GM23338 (cell line): ENCODE results near the gene IGF2R. TPM values are rescaled to one million over a fixed set of nuclear protein-coding genes. Genes with fewer than 3 reads are reported as not detected.
"Not testable (repeated sequence)": the region's sequence is repeated elsewhere in the genome, so short reads cannot be mapped to it uniquely, and the experiment has no call there.

Experiments
- ATAC-seq: fragments of 200-7000 bp; cut with Tn5 transposase; 3 replicates; pipeline ENCODE4 v1.9.1; 2020
- DNase-seq: peaks from one replicate; pipeline ENCODE4 v3.0.0-alpha.2; 2015; ENCODE audit warnings: low spot score
- H2AFZ ChIP-seq: fragments of 200-600 bp; sonication (generic); 2 replicates; pipeline ENCODE4 v1.8.0; 2016; ENCODE audit warnings: antibody characterized with exemption, mild to moderate bottlenecking, moderate library complexity
- H3F3A ChIP-seq: fragments of 200-600 bp; sonication (generic); replicated peaks from 2 replicates; pipeline ENCODE4 v1.8.0; 2017; ENCODE audit warnings: antibody characterized with exemption, mixed run types, low read depth
- H3K27ac ChIP-seq: fragments of 200-600 bp; sonication (generic); 2 replicates; pipeline ENCODE4 v1.6.1; 2016; ENCODE audit warnings: low read depth
- H3K27me3 ChIP-seq: fragments of 200-600 bp; sonication (generic); 2 replicates; pipeline ENCODE4 v1.8.0; 2016; ENCODE audit warnings: mild to moderate bottlenecking, mixed run types, moderate library complexity; ENCODE audit not compliant: insufficient read depth
- H3K36me3 ChIP-seq: fragments of 200-600 bp; sonication (generic); 2 replicates; pipeline ENCODE4 v1.8.0; 2016; ENCODE audit warnings: mild to moderate bottlenecking; ENCODE audit not compliant: insufficient read depth
- H3K4me1 ChIP-seq: fragments of 200-600 bp; sonication (generic); 2 replicates; pipeline ENCODE4 v1.8.0; 2016; ENCODE audit warnings: mild to moderate bottlenecking, moderate library complexity; ENCODE audit not compliant: insufficient read depth
- H3K4me2 ChIP-seq: fragments of 200-600 bp; sonication (generic); 2 replicates; pipeline ENCODE4 v1.7.1; 2017; ENCODE audit warnings: mixed run types
- H3K4me3 ChIP-seq: fragments of 200-600 bp; sonication (generic); 2 replicates; pipeline ENCODE4 v1.6.1; 2016; ENCODE audit warnings: mixed run types
- H3K79me2 ChIP-seq: fragments of 200-600 bp; sonication (generic); replicated peaks from 2 replicates; pipeline ENCODE4 v1.8.0; 2017; ENCODE audit warnings: mild to moderate bottlenecking; ENCODE audit not compliant: insufficient read depth
- H3K9me2 ChIP-seq: fragments of 200-600 bp; sonication (generic); 2 replicates; pipeline ENCODE4 v1.8.0; 2017; ENCODE audit not compliant: insufficient read depth
- H4K20me1 ChIP-seq: fragments of 200-600 bp; sonication (generic); replicated peaks from 2 replicates; pipeline ENCODE4 v1.8.0; 2017; ENCODE audit warnings: mild to moderate bottlenecking; ENCODE audit not compliant: insufficient read depth
- H3K27ac Mint-ChIP-seq: 2 replicates; pipeline ENCODE4 v1.8.0; 2020; ENCODE audit warnings: inconsistent platforms, mild to moderate bottlenecking, moderate library complexity, mixed read lengths
- H3K27me3 Mint-ChIP-seq: 3 replicates; pipeline ENCODE4 v1.8.0; 2022; ENCODE audit warnings: low read depth, mild to moderate bottlenecking, moderate library complexity, mixed read lengths, inconsistent platforms; ENCODE audit not compliant: insufficient read depth, poor library complexity
- H3K36me3 Mint-ChIP-seq: 3 replicates; pipeline ENCODE4 v1.8.0; 2021; ENCODE audit warnings: low read depth, mild to moderate bottlenecking, inconsistent platforms, moderate library complexity, mixed read lengths
- H3K4me1 Mint-ChIP-seq: 3 replicates; pipeline ENCODE4 v1.8.0; 2020; ENCODE audit warnings: mild to moderate bottlenecking, inconsistent platforms, mixed read lengths
- H3K4me3 Mint-ChIP-seq: 3 replicates; pipeline ENCODE4 v1.8.0; 2021; ENCODE audit warnings: moderate library complexity, mild to moderate bottlenecking, inconsistent platforms, mixed read lengths
- H3K9me3 Mint-ChIP-seq: 3 replicates; pipeline ENCODE4 v1.8.0; 2020; ENCODE audit warnings: moderate library complexity, mild to moderate bottlenecking, inconsistent platforms, mixed read lengths
- CREB1 ChIP-seq: fragments of 250-450 bp; sonication (Bioruptor Pico); IDR thresholded peaks from 2 replicates; pipeline ENCODE4 v1.5.0; 2020; ENCODE audit warnings: low read depth, mild to moderate bottlenecking, moderate library complexity
- CTCF ChIP-seq, 2 experiments: fragments of 200-600 bp in 1 of 2; sonication (generic) in 1 of 2; conservative IDR thresholded peaks; 2 replicates each; pipeline versions ENCODE4 v1.5.1 to v1.6.1; 2016 to 2017; ENCODE audit warnings: antibody characterized with exemption in 2 of 2, low read depth in 2 of 2, mild to moderate bottlenecking in 2 of 2, moderate library complexity in 1 of 2
- ETS1 ChIP-seq: IDR thresholded peaks from 2 replicates; pipeline ENCODE4 v1.6.1; 2016; ENCODE audit warnings: antibody characterized with exemption
- EZH2 ChIP-seq: fragments of 200-600 bp; sonication (generic); IDR thresholded peaks from one replicate; pipeline ENCODE4 v1.8.0; 2017; ENCODE audit warnings: antibody characterized with exemption, mild to moderate bottlenecking, low read depth; ENCODE audit not compliant: unreplicated experiment
- EZH2phosphoT487 ChIP-seq: fragments of 200-600 bp; sonication (generic); IDR thresholded peaks from one replicate; pipeline ENCODE4 v1.8.1; 2018; ENCODE audit warnings: antibody characterized with exemption; ENCODE audit not compliant: unreplicated experiment
- JUNB ChIP-seq: IDR thresholded peaks from one replicate; pipeline ENCODE4 v1.6.1; 2016; ENCODE audit warnings: antibody characterized with exemption; ENCODE audit not compliant: unreplicated experiment
- NANOG ChIP-seq: IDR thresholded peaks from 2 replicates; pipeline ENCODE4 v1.6.1; 2016; ENCODE audit warnings: antibody characterized with exemption, borderline replicate concordance
- POLR2AphosphoS5 ChIP-seq: IDR thresholded peaks from 2 replicates; pipeline ENCODE4 v1.6.1; 2016; ENCODE audit warnings: antibody characterized with exemption, low read depth
- STAT1 ChIP-seq: IDR thresholded peaks from one replicate; pipeline ENCODE4 v1.6.1; 2016; ENCODE audit warnings: antibody characterized with exemption; ENCODE audit not compliant: unreplicated experiment
- ZNF114 ChIP-seq: fragments of 250-450 bp; sonication (Bioruptor Pico); IDR thresholded peaks from 2 replicates; pipeline ENCODE4 v1.5.0; 2020; ENCODE audit warnings: mild to moderate bottlenecking, moderate library complexity
- ZNF331 ChIP-seq: fragments of 250-450 bp; sonication (Bioruptor Pico); IDR thresholded peaks from 2 replicates; pipeline ENCODE4 v1.5.0; 2020; ENCODE audit warnings: low read depth, mild to moderate bottlenecking, moderate library complexity
- polyA plus RNA-seq: library from polyadenylated mRNA; unstranded; fragments of >200 nt; fragmentation: Nextera tagmentation; extraction: Ambion mirVana; gene quantifications from 2 replicates; pipeline ENCODE4 v1.2.1, GENCODE V29; 2016
- total RNA-seq: library from RNA; depleted of rRNA; stranded (reverse); fragments of >200 nt; shearing (Covaris generic); gene quantifications from 2 replicates; pipeline ENCODE4 v1.2.3, GENCODE V29; 2014
- TF ChIP-seq, protein P1 (sequence below): IDR thresholded peaks from one replicate; pipeline ENCODE4 v1.6.1; 2018; ENCODE audit warnings: antibody characterized with exemption; ENCODE audit not compliant: unreplicated experiment

Gene IGF2R
- total and polyA plus RNA-seq, 2 experiments from 2014 or later, result 12.5 to 76.4 TPM

DNA sequence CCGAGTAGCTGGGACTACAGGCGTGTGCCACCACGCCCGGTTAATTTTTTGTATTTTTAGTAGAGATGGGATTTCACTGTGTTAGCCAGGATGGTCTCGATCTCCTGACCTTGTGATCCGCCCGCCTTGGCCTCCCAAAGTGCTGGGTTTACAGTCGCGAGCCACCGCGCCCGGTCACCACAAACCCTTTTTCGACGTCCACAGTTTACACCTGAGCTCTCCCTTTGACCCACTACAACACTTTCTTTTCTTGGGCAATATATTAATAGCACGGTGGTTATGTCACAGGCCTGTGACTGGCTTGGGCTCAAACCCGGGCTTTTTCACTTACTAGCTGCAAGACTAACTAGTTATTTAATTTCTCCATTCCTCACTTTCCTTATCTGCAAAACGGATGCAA is 1.3 kb upstream of the IGF2R start:
- H3K27me3 Mint-ChIP-seq, result not testable (repeated sequence)
- peaks cover 21% of the 10 kb centered on the region; the same call in 1 of the 2 replicates for H3K27me3 ChIP-seq
- peak overlapping the region; percentile 87; the same call in 2 of the 3 replicates for H3K4me3 Mint-ChIP-seq

GRCh38 chr6:159969204-159969912 is 476 bp downstream of the IGF2R start:
- peaks cover 48% of the 10 kb centered on the region for H3K79me2 ChIP-seq
- Mint-ChIP-seq H3K4me1 (peaks cover 43% of the 10 kb centered on the region), H3K9me3 (no peaks in the 10 kb centered on the region), H3K36me3 (peaks cover 3% of the 10 kb centered on the region; the same call in 2 of the 3 replicates), H3K27me3 (peaks cover 4% of the 10 kb centered on the region), H3K27ac (no peak overlapping the region; the same call in 1 of the 2 replicates), H3K4me3 (peak overlapping the region; percentile 95)
- no peak overlapping the region for H3K27ac ChIP-seq
- H3K36me3 ChIP-seq, result no peaks in the 10 kb centered on the region
- H4K20me1 ChIP-seq, result peaks cover 27% of the 10 kb centered on the region
- peak overlapping the region; percentile 80 for H3K4me2 ChIP-seq
- peaks cover 18% of the 10 kb centered on the region; the same call in 1 of the 2 replicates for H3K27me3 ChIP-seq
- peak; percentile 65 for DNase-seq
- no peaks in the 10 kb centered on the region for H3K9me2 ChIP-seq
- ATAC-seq, result peak; percentile 50
- H3K4me3 ChIP-seq, result peak overlapping the region; percentile 57
- H3K4me1 ChIP-seq, result peaks cover 39% of the 10 kb centered on the region
- H2AFZ ChIP-seq, result no peak overlapping the region; the same call in 1 of the 2 replicates
- no peaks in the 10 kb centered on the region for H3F3A ChIP-seq
- no peak for TF ChIP-seq ZNF331 (CRISPR knock-in tag)
- TF ChIP-seq ETS1, result no peak
- TF ChIP-seq CREB1, result no peak
- TF ChIP-seq EZH2, result no peak
- TF ChIP-seq CTCF (conservative IDR thresholded peaks at IDR 0.05; ENCODE audit: low read depth in 2 of 2), result no peak
- TF ChIP-seq EZH2phosphoT487, result no peak
- TF ChIP-seq, protein P1, sequence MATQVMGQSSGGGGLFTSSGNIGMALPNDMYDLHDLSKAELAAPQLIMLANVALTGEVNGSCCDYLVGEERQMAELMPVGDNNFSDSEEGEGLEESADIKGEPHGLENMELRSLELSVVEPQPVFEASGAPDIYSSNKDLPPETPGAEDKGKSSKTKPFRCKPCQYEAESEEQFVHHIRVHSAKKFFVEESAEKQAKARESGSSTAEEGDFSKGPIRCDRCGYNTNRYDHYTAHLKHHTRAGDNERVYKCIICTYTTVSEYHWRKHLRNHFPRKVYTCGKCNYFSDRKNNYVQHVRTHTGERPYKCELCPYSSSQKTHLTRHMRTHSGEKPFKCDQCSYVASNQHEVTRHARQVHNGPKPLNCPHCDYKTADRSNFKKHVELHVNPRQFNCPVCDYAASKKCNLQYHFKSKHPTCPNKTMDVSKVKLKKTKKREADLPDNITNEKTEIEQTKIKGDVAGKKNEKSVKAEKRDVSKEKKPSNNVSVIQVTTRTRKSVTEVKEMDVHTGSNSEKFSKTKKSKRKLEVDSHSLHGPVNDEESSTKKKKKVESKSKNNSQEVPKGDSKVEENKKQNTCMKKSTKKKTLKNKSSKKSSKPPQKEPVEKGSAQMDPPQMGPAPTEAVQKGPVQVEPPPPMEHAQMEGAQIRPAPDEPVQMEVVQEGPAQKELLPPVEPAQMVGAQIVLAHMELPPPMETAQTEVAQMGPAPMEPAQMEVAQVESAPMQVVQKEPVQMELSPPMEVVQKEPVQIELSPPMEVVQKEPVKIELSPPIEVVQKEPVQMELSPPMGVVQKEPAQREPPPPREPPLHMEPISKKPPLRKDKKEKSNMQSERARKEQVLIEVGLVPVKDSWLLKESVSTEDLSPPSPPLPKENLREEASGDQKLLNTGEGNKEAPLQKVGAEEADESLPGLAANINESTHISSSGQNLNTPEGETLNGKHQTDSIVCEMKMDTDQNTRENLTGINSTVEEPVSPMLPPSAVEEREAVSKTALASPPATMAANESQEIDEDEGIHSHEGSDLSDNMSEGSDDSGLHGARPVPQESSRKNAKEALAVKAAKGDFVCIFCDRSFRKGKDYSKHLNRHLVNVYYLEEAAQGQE, result no peak
- no peak for TF ChIP-seq JUNB
- no peak for TF ChIP-seq NANOG
- TF ChIP-seq ZNF114 (CRISPR knock-in tag), result no peak
- no peak; the same call in 1 of the 2 replicates for TF ChIP-seq POLR2AphosphoS5
- TF ChIP-seq STAT1, result no peak

More for the DNA sequence above, 1.3 kb upstream of the IGF2R start:
- H3F3A ChIP-seq, H3K36me3 Mint-ChIP-seq, ATAC-seq, H3K9me3 Mint-ChIP-seq, H3K36me3 ChIP-seq, H3K27ac Mint-ChIP-seq, H3K4me3 ChIP-seq, H2AFZ ChIP-seq, DNase-seq, H3K27ac ChIP-seq, H3K9me2 ChIP-seq: not testable (repeated sequence)
- Histone ChIP-seq H4K20me1 (peaks cover 17% of the 10 kb centered on the region; the same call in 1 of the 2 replicates), H3K79me2 (peaks cover 31% of the 10 kb centered on the region), H3K4me1 (peaks cover 23% of the 10 kb centered on the region), H3K4me2 (peak overlapping the region; percentile 92; the same call in 1 of the 2 replicates)
- H3K4me1 Mint-ChIP-seq, result peaks cover 25% of the 10 kb centered on the region
